ENCODE data around the gene ZFP69. TPM values are rescaled to one million over a fixed set of nuclear protein-coding genes. Genes with fewer than 3 reads are reported as not detected.

ZFP69 gene
- total and polyA plus RNA-seq, 12 donors: 0.18 to 3.2 (median 1.9) TPM

DNA sequence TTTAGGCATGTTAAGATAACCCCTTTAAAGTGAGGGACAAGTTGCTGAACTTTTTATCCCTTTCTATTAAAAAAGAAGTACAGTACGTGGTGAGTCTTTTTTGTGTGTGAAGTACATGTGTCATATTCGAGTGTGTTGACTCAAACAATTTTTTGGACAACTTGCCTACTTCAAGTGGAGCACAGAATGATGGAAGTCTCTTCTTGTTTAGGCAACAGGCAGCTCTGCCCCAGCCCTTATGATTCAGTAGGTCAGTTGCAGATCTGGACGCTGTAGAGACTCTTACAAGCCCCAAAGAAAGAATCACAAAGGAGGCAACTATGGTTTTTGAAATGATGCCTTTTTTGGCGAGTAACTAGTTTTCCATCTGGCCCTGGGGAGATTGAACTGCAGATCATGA, 41.2 kb upstream of the ZFP69 start:
- H3K9me3 ChIP-seq (replicated peaks in 1 of 3): no peaks in the 10 kb centered on the region
- H3K36me3 ChIP-seq (replicated peaks in 1 of 2): no peaks in the 10 kb centered on the region
- DNase-seq: no peak
- TF ChIP-seq, protein P1, sequence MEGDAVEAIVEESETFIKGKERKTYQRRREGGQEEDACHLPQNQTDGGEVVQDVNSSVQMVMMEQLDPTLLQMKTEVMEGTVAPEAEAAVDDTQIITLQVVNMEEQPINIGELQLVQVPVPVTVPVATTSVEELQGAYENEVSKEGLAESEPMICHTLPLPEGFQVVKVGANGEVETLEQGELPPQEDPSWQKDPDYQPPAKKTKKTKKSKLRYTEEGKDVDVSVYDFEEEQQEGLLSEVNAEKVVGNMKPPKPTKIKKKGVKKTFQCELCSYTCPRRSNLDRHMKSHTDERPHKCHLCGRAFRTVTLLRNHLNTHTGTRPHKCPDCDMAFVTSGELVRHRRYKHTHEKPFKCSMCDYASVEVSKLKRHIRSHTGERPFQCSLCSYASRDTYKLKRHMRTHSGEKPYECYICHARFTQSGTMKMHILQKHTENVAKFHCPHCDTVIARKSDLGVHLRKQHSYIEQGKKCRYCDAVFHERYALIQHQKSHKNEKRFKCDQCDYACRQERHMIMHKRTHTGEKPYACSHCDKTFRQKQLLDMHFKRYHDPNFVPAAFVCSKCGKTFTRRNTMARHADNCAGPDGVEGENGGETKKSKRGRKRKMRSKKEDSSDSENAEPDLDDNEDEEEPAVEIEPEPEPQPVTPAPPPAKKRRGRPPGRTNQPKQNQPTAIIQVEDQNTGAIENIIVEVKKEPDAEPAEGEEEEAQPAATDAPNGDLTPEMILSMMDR (IDR thresholded peaks at IDR 0.05): no peak
- no peak for TF ChIP-seq POLR2A (IDR thresholded peaks at IDR 0.05)
- intact Hi-C loops (cut with DNase I): no loop called here
- WGBS, 4 donors: 71 to 90% (median 74%) methylated on average over 4 of the region's 4 CpGs
- H3K27ac ChIP-seq: no peak overlapping the region
- H3K27me3 ChIP-seq: no peaks in the 10 kb centered on the region
- no peaks in the 10 kb centered on the region for H3K4me1 ChIP-seq (replicated peaks in 1 of 2)
- no peak overlapping the region for H3K4me3 ChIP-seq

DNA sequence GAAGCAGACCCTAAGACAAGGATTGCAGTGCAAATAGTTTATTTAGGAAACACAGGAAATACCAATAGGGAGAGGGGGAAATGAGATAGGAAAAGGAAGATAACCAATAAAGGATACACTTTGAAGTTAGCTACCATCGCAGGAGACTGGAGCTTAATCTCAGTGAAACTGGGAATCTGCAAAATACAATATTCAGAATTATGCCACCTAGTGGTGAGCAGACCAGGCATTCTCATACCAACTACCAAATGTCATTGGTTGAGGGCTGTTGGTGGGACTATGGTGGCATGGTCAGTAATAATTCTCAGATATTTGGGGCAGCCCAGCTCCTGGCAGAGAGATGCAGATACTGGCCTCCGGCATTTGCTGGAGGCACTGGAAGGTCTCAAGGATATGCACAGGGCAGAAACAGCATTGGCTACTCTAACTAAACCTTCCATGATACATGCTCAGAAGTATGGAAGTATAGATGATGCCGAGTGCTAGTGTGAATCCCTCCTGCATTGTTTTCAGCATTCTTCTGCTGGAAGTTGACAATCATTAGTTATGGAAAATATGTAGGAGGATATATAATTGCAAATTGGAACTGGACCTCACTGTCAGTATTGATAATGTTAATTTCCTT, 38.6 kb upstream of the ZFP69 start:
- no peaks in the 10 kb centered on the region for H3K4me1 ChIP-seq (replicated peaks in 1 of 2)
- H3K4me3 ChIP-seq: no peak overlapping the region
- no peak overlapping the region for H3K27ac ChIP-seq
- TF ChIP-seq, protein P1 (IDR thresholded peaks at IDR 0.05): peak; percentile 33 to 60 (median 48)
- no peak for TF ChIP-seq POLR2A (IDR thresholded peaks at IDR 0.05)
- no peaks in the 10 kb centered on the region for H3K27me3 ChIP-seq
- intact Hi-C loops (cut with DNase I): no loop called here
- DNase-seq: peak in 1 of 7 donors; percentile 25
- H3K9me3 ChIP-seq (replicated peaks in 1 of 3): no peaks in the 10 kb centered on the region
- 59 to 71% (median 64%) methylated on average over 3 of the region's 3 CpGs for WGBS, 4 donors
- no peaks in the 10 kb centered on the region for H3K36me3 ChIP-seq (replicated peaks in 1 of 2)

DNA sequence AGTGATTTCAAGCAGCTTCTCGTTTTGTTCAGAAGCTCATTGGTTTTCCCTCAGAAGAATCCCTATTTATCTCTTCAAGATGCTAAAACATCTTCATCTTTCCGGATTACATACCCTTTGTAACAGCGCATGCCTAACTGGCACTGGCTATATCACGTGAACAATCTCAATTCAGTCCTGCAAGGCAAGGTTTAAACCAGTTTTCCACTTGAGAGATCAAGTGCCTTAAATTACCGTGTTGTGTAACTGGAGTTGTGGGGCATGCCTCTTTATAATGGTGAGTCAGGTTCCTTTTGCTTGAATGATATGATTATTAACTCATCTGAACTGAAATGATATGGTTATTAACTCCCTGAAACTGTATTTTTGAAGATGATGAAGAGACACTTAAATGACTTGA, 37.8 kb upstream of the ZFP69 start:
- DNase-seq: no peak
- intact Hi-C loops (cut with DNase I): no loop called here
- H3K9me3 ChIP-seq (replicated peaks in 1 of 3): no peaks in the 10 kb centered on the region
- no peaks in the 10 kb centered on the region for H3K4me1 ChIP-seq (replicated peaks in 1 of 2)
- H3K27me3 ChIP-seq: no peaks in the 10 kb centered on the region
- H3K27ac ChIP-seq: no peak overlapping the region
- H3K4me3 ChIP-seq: no peak overlapping the region
- 78 to 87% (median 84%) methylated on average over 5 of the region's 5 CpGs for WGBS, 4 donors
- no peaks in the 10 kb centered on the region for H3K36me3 ChIP-seq (replicated peaks in 1 of 2)
- TF ChIP-seq POLR2A (IDR thresholded peaks at IDR 0.05): no peak
- TF ChIP-seq, protein P1 (IDR thresholded peaks at IDR 0.05): no peak

DNA sequence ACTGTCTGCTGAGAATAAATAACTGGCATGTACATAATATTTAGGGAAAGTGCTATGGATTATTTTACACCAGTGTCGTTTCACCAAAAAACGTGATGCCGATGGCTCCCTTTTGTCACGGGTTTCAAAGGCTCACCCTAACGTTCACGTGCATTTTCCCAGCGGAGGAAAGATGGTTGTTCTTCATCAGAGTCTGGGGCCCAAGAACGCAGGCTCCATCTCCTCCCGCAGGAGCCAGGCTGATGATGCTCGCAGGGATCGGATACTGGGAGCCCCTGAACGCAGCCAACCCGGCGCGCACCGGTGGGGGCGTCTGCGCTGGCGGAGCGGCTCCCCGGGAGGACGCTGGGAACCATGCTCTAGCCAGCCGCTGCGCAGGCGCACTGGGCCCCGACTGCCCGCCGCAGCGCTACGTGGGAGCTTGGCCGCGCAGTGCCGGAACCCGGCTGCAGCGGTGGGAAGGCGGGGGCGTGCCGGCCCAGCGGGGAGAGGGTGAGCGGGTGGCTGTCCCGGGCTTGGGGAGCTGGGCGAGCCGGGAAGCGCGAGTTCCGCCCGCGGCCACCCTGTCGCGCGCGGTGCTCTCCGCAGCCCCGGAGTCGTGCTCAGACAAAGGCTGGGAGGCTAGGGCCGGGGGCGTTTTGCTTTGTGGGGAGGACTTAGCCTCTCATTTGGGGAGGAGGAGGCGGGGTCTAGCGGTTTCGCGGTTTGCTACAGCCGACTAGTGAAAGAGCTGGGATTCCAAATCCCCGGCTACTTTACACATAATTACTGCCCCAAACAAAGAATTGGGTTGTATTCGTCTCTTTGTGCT, 27.2 kb upstream of the ZFP69 start, which contains the start of gene ZFP69B:
ZFP69B (plus strand) TSS at position 793 of the 811 bp plus-strand sequence. CDS start 486 bp downstream, outside the sequence.
- WGBS, 4 donors: 0 to 1% (median 0%) methylated on average over 15 to 64 of the region's 64 CpGs
- Histone ChIP-seq H3K27ac (peak within 1 kb of the TSS in 4 of 5 donors; percentile 26 to 89 (median 60)), H3K9me3 (replicated peaks in 1 of 3) (peaks cover 0 to 17% (median 0%) of the 10 kb centered on the region in 3 donors), H3K4me1 (replicated peaks in 1 of 2) (no peaks in the 10 kb centered on the region), H3K4me3 (peak within 1 kb of the TSS in 3 of 4 donors; percentile 1 to 90 (median 33)), H3K36me3 (replicated peaks in 1 of 2) (no peaks in the 10 kb centered on the region), H3K27me3 (no peaks in the 10 kb centered on the region)
- TF ChIP-seq POLR2A (IDR thresholded peaks at IDR 0.05): peak in 1 of 2 donors; percentile 72
- TF ChIP-seq, protein P1 (IDR thresholded peaks at IDR 0.05): no peak
- DNase-seq: peak; percentile 87 to 94 (median 91)
- intact Hi-C loops (cut with DNase I): no loop called here
